NCI-H146 treated with DMSO at 0.1 percent for 48 hours (cell line): ENCODE measurements around the gene BSND.
"Not testable (repeated sequence)": the region's sequence is repeated elsewhere in the genome, so short reads cannot be mapped to it uniquely, and the experiment has no call there.

Experiments
- DNase-seq: peaks from one replicate; lab custom pipeline; 2025; ENCODE audit not compliant: unreplicated experiment; lab: John Stamatoyannopoulos, UW

The BSND gene

GRCh38 chr1:54998677-54999076 lies at the start of gene BSND:
Gene BSND (plus strand): TSS chr1:54998933. CDS start chr1:54999187, 254 bp downstream.
- DNase-seq, result no peak

GRCh38 chr1:54949053-54949452 lies 49.7 kb upstream of the BSND start:
- no peak for DNase-seq

GRCh38 chr1:54950006-54950368 lies 48.7 kb upstream of the BSND start:
- DNase-seq, result no peak

GRCh38 chr1:54950369-54951163 lies 48.2 kb upstream of the BSND start:
- peak; percentile 67 for DNase-seq

- no peak for DNase-seq
Observed at GRCh38 chr1:54951810-54952226, 46.9 kb upstream of the BSND start.

GRCh38 chr1:54952950-54953718 lies 45.6 kb upstream of the BSND start:
- no peak for DNase-seq

GRCh38 chr1:54953846-54954245 lies 44.9 kb upstream of the BSND start:
- no peak for DNase-seq

GRCh38 chr1:54955359-54955758 lies 43.4 kb upstream of the BSND start:
- DNase-seq, result no peak

- DNase-seq, result no peak
Observed at GRCh38 chr1:54956726-54957125, 42.0 kb upstream of the BSND start.

- no peak for DNase-seq
Observed at GRCh38 chr1:54959241-54959640, 39.5 kb upstream of the BSND start.

- DNase-seq, result no peak
Observed at GRCh38 chr1:54962612-54963395, 35.9 kb upstream of the BSND start.

- not testable (repeated sequence) for DNase-seq
Observed at GRCh38 chr1:54963829-54964228, 34.9 kb upstream of the BSND start.

GRCh38 chr1:54965624-54966340 lies 33.0 kb upstream of the BSND start:
- no peak for DNase-seq

GRCh38 chr1:54967372-54967771 lies 31.4 kb upstream of the BSND start:
- no peak for DNase-seq

- no peak for DNase-seq
Observed at GRCh38 chr1:54968551-54968950, 30.2 kb upstream of the BSND start.

GRCh38 chr1:54969879-54970278 lies 28.9 kb upstream of the BSND start:
- DNase-seq, result no peak

- DNase-seq, result no peak
Observed at GRCh38 chr1:54970901-54971300, 27.8 kb upstream of the BSND start.

GRCh38 chr1:54971317-54971791 lies 27.4 kb upstream of the BSND start:
- no peak for DNase-seq

- DNase-seq, result no peak
Observed at GRCh38 chr1:54972436-54972835, 26.3 kb upstream of the BSND start.

GRCh38 chr1:54973205-54973921 lies 25.4 kb upstream of the BSND start:
- peak; percentile 49 for DNase-seq
